ENCODE results near the gene TBX5. TPM values are rescaled to one million over a fixed set of nuclear protein-coding genes. Genes with fewer than 3 reads are reported as not detected.

TBX5 gene
- total and polyA plus RNA-seq, 9 of the 15 experiments (the other 6 are each of a cell fraction or from before 2014, with no cell fraction given), result not detected

GRCh38 chr12:114397978-114398881 lies 7.7 kb downstream of the TBX5 start (continued):
- TF ChIP-seq, protein P1, sequence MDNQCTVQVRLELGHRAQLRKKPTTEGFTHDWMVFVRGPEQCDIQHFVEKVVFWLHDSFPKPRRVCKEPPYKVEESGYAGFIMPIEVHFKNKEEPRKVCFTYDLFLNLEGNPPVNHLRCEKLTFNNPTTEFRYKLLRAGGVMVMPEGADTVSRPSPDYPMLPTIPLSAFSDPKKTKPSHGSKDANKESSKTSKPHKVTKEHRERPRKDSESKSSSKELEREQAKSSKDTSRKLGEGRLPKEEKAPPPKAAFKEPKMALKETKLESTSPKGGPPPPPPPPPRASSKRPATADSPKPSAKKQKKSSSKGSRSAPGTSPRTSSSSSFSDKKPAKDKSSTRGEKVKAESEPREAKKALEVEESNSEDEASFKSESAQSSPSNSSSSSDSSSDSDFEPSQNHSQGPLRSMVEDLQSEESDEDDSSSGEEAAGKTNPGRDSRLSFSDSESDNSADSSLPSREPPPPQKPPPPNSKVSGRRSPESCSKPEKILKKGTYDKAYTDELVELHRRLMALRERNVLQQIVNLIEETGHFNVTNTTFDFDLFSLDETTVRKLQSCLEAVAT (IDR thresholded peaks at IDR 0.05), result no peak
- no peak for TF ChIP-seq ZNF696 (CRISPR knock-in tag; conservative IDR thresholded peaks at IDR 0.05)
- no peak for TF ChIP-seq HOMEZ (CRISPR knock-in tag; IDR thresholded peaks at IDR 0.05)
- TF ChIP-seq, protein P2, sequence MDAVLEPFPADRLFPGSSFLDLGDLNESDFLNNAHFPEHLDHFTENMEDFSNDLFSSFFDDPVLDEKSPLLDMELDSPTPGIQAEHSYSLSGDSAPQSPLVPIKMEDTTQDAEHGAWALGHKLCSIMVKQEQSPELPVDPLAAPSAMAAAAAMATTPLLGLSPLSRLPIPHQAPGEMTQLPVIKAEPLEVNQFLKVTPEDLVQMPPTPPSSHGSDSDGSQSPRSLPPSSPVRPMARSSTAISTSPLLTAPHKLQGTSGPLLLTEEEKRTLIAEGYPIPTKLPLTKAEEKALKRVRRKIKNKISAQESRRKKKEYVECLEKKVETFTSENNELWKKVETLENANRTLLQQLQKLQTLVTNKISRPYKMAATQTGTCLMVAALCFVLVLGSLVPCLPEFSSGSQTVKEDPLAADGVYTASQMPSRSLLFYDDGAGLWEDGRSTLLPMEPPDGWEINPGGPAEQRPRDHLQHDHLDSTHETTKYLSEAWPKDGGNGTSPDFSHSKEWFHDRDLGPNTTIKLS (IDR thresholded peaks at IDR 0.05; ENCODE audit: borderline replicate concordance, low read depth), result no peak
